ENCODE data around the gene PITRM1.

PITRM1 gene

DNA sequence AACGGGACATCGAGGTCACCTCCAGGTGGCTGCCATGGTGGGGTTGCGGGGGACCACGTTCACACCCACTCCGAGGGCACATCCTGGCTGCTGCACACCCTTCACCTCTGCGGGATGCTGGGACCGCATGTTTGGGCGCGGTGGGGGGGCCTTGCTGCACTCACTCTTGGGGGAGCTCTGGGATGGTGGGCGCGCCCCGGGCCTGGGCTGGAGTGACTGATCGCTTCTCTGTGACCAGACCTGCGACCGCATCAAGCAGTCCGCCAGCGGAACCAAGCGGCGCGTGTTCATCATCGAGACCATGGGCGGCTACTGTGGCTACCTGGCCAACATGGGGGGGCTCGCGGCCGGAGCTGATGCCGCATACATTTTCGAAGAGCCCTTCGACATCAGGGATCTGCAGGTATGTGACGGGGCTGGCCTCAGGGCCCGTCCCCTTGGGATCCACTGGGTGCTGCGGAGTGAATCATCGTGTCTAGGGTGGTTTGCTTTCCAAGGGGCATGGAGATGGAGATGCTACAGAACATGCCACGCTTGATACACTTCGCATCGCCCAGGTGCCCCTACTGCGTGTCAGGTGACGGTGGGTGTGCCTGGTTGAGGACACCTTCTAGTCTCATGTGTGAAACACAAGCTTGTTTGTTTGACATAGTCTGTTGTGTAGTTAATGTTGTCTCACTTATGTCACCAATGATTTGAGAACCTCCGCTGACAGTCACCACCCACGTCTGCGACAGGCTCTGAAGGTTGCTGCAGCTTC is 42.8 kb downstream of the PITRM1 start:
- TF ChIP-seq FOXM1 (IDR thresholded peaks at IDR 0.05; ENCODE audit: borderline replicate concordance, low read depth) (no peak), ZBTB7A (IDR thresholded peaks at IDR 0.05; ENCODE audit: low read depth) (no peak), RAD21 (IDR thresholded peaks at IDR 0.05; ENCODE audit: low read depth) (no peak), YY1 (IDR thresholded peaks at IDR 0.05; ENCODE audit: low read depth) (no peak), EGR1 (IDR thresholded peaks at IDR 0.05) (no peak), CEBPB (IDR thresholded peaks at IDR 0.05) (no peak), EP300 (IDR thresholded peaks at IDR 0.05; ENCODE audit: borderline replicate concordance) (no peak), CREB1 (IDR thresholded peaks at IDR 0.05; ENCODE audit: low read depth) (no peak)
- TF ChIP-seq, protein P1, sequence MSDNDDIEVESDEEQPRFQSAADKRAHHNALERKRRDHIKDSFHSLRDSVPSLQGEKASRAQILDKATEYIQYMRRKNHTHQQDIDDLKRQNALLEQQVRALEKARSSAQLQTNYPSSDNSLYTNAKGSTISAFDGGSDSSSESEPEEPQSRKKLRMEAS (IDR thresholded peaks at IDR 0.05) = no peak
- TF ChIP-seq, protein P2, sequence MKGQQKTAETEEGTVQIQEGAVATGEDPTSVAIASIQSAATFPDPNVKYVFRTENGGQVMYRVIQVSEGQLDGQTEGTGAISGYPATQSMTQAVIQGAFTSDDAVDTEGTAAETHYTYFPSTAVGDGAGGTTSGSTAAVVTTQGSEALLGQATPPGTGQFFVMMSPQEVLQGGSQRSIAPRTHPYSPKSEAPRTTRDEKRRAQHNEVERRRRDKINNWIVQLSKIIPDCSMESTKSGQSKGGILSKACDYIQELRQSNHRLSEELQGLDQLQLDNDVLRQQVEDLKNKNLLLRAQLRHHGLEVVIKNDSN (IDR thresholded peaks at IDR 0.05) = no peak

DNA sequence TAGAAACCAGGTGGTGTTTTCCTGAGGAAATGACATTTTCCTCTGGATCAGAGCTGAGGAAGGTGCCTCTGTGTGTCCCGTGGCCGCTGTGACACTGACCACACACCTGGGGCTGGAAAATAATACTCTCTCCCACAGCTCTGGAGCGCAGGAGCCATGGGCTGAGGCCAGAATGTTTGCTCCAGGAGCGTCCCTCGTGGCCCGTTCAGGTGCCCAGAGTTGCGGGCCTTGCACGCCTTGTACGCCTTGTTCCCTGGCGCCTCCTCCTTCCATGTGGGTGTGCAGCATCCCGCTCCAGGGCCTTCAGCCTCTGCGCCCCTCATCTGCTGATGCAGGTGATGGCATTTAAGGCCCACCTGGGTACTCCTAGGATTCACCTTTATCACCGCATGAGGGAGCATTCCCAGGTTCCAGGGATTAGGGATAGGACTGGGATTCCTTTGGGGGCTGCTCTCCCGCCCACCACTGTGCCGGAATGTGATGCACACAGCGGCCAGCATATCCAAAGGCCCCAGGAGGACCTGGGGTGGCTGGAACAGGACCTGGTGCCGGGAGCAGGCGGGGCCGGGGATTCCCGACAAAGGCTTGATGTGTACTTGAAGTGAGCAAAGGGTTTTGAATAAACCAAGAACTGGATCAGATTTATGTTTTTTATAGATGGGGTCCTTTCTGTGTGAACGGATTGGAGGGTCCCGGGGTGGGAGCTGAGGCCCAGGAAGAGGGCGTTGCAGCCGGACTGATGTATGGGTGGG is 44.0 kb downstream of the PITRM1 start:
- TF ChIP-seq, protein P3, sequence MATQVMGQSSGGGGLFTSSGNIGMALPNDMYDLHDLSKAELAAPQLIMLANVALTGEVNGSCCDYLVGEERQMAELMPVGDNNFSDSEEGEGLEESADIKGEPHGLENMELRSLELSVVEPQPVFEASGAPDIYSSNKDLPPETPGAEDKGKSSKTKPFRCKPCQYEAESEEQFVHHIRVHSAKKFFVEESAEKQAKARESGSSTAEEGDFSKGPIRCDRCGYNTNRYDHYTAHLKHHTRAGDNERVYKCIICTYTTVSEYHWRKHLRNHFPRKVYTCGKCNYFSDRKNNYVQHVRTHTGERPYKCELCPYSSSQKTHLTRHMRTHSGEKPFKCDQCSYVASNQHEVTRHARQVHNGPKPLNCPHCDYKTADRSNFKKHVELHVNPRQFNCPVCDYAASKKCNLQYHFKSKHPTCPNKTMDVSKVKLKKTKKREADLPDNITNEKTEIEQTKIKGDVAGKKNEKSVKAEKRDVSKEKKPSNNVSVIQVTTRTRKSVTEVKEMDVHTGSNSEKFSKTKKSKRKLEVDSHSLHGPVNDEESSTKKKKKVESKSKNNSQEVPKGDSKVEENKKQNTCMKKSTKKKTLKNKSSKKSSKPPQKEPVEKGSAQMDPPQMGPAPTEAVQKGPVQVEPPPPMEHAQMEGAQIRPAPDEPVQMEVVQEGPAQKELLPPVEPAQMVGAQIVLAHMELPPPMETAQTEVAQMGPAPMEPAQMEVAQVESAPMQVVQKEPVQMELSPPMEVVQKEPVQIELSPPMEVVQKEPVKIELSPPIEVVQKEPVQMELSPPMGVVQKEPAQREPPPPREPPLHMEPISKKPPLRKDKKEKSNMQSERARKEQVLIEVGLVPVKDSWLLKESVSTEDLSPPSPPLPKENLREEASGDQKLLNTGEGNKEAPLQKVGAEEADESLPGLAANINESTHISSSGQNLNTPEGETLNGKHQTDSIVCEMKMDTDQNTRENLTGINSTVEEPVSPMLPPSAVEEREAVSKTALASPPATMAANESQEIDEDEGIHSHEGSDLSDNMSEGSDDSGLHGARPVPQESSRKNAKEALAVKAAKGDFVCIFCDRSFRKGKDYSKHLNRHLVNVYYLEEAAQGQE (IDR thresholded peaks at IDR 0.05; ENCODE audit: low read depth) = no peak
- TF ChIP-seq, protein P2 (IDR thresholded peaks at IDR 0.05) = no peak
- TF ChIP-seq EGR1 (IDR thresholded peaks at IDR 0.05) (no peak), TEAD4 (IDR thresholded peaks at IDR 0.05) (no peak), TAF1 (IDR thresholded peaks at IDR 0.05; ENCODE audit: low read depth) (no peak), RAD21 (IDR thresholded peaks at IDR 0.05; ENCODE audit: low read depth) (no peak), ZBTB7A (IDR thresholded peaks at IDR 0.05; ENCODE audit: low read depth) (no peak), FOXM1 (IDR thresholded peaks at IDR 0.05; ENCODE audit: borderline replicate concordance, low read depth) (no peak), YY1 (IDR thresholded peaks at IDR 0.05; ENCODE audit: low read depth) (no peak), TCF12 (IDR thresholded peaks at IDR 0.05; ENCODE audit: low read depth) (no peak), CEBPB (IDR thresholded peaks at IDR 0.05) (no peak), EP300 (IDR thresholded peaks at IDR 0.05; ENCODE audit: borderline replicate concordance) (no peak), CREB1 (IDR thresholded peaks at IDR 0.05; ENCODE audit: low read depth) (no peak), NFIC (IDR thresholded peaks at IDR 0.05) (no peak)
- TF ChIP-seq, protein P1 (IDR thresholded peaks at IDR 0.05) = no peak

DNA sequence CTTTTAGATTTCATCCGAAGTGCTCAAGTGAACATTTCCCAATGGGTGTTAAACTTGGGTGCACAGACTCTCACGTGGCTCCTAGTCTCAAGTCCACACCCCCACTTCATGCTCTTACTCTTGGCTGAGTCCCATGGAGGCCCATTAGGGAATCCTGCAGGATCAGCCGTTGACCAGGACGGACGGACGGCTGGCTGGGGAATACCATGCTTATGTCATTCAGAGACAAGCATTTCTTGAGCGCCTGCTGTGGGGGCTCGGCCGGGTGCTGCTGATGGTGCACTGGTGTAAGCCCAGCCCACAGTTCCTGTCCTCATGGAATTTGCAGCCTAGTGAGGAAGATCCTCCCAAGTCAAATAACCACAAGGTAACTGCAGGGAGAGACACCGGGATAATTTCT is 44.7 kb downstream of the PITRM1 start:
- TF ChIP-seq NFIC (IDR thresholded peaks at IDR 0.05) = no peak
- TF ChIP-seq CEBPB (IDR thresholded peaks at IDR 0.05) = no peak
- TF ChIP-seq FOXM1 (IDR thresholded peaks at IDR 0.05; ENCODE audit: borderline replicate concordance, low read depth) = no peak
- no peak for TF ChIP-seq YY1 (IDR thresholded peaks at IDR 0.05; ENCODE audit: low read depth)
- TF ChIP-seq, protein P3 (IDR thresholded peaks at IDR 0.05; ENCODE audit: low read depth) = no peak
- no peak for TF ChIP-seq CREB1 (IDR thresholded peaks at IDR 0.05; ENCODE audit: low read depth)
- TF ChIP-seq TAF1 (IDR thresholded peaks at IDR 0.05; ENCODE audit: low read depth) = no peak
- TF ChIP-seq ZBTB7A (IDR thresholded peaks at IDR 0.05; ENCODE audit: low read depth) = no peak
- TF ChIP-seq, protein P1 (IDR thresholded peaks at IDR 0.05) = no peak
- TF ChIP-seq RAD21 (IDR thresholded peaks at IDR 0.05; ENCODE audit: low read depth) = no peak
- TF ChIP-seq TCF12 (IDR thresholded peaks at IDR 0.05; ENCODE audit: low read depth) = no peak
- no peak for TF ChIP-seq EP300 (IDR thresholded peaks at IDR 0.05; ENCODE audit: borderline replicate concordance)
- TF ChIP-seq EGR1 (IDR thresholded peaks at IDR 0.05) = no peak
- no peak for TF ChIP-seq TEAD4 (IDR thresholded peaks at IDR 0.05)
- TF ChIP-seq, protein P2 (IDR thresholded peaks at IDR 0.05) = no peak

DNA sequence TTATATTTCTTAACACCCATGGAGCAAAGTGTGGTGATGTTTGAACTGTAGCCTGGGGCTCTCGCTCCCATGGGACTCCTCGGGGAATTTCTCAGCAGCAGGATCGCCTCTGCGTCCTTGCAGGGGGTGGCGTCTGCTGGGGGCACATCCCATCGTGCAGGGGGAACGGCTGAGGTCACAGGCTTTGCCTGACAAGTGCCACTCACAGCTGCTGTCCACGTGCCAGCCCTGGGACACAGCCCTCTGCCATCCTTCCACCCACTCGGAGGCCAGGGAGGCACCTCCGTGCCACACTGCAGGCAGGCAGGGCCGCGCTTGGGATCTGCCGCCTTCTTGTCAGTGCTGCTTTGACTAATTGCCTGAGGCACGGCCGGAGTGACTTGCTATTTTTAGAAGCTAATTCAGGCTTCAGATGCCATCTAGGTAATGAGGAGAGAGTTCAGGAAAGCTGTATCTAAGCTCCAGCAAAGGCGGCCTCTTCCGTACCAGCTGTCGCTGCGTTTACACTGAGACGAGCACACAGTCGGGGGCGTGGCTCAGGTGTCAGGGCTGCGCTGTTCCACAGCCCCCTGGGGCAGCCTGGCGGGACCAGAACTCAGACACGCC is 45.7 kb downstream of the PITRM1 start:
- TF ChIP-seq CREB1 (IDR thresholded peaks at IDR 0.05; ENCODE audit: low read depth) = no peak
- no peak for TF ChIP-seq EGR1 (IDR thresholded peaks at IDR 0.05)
- no peak for TF ChIP-seq ZBTB7A (IDR thresholded peaks at IDR 0.05; ENCODE audit: low read depth)
- TF ChIP-seq YY1 (IDR thresholded peaks at IDR 0.05; ENCODE audit: low read depth) = no peak
- no peak for TF ChIP-seq TEAD4 (IDR thresholded peaks at IDR 0.05)
- TF ChIP-seq, protein P1 (IDR thresholded peaks at IDR 0.05) = no peak
- TF ChIP-seq, protein P2 (IDR thresholded peaks at IDR 0.05) = no peak
- TF ChIP-seq, protein P3 (IDR thresholded peaks at IDR 0.05; ENCODE audit: low read depth) = no peak
- TF ChIP-seq EP300 (IDR thresholded peaks at IDR 0.05; ENCODE audit: borderline replicate concordance) = no peak
- TF ChIP-seq FOXM1 (IDR thresholded peaks at IDR 0.05; ENCODE audit: borderline replicate concordance, low read depth) = no peak
- TF ChIP-seq NFIC (IDR thresholded peaks at IDR 0.05) = no peak
- TF ChIP-seq TCF12 (IDR thresholded peaks at IDR 0.05; ENCODE audit: low read depth) = no peak
- TF ChIP-seq TAF1 (IDR thresholded peaks at IDR 0.05; ENCODE audit: low read depth) = no peak
- TF ChIP-seq RAD21 (IDR thresholded peaks at IDR 0.05; ENCODE audit: low read depth) = no peak
- no peak for TF ChIP-seq CEBPB (IDR thresholded peaks at IDR 0.05)

Measured in Ishikawa (cell line).